Suprapubic skin (tissue), 4 donors: Measurements from ENCODE around the gene ZNF846.

ENCODE experiments used
- CTCF ChIP-seq, 2 donors: fragments of 200-600 bp in 1 of 2; fragments of 450-650 bp in 1 of 2; sonication (generic) in 1 of 2; IDR thresholded peaks; one replicate each; pipeline ENCODE4 v1.5.1; 2016 to 2019; ENCODE audit warnings: antibody characterized with exemption in 2 of 2, mild to moderate bottlenecking in 1 of 2, moderate library complexity in 1 of 2
- POLR2A ChIP-seq, 2 donors: fragments of 450-650 bp; IDR thresholded peaks; one replicate each; pipeline ENCODE4 v1.6.1; 2017; ENCODE audit warnings: antibody characterized with exemption in 2 of 2, mild to moderate bottlenecking in 2 of 2, moderate library complexity in 2 of 2
- POLR2AphosphoS5 ChIP-seq, 3 donors: sonication (generic); formaldehyde crosslinking; IDR thresholded peaks; one replicate each; pipeline ENCODE4 v1.6.1; 2017; ENCODE audit warnings: antibody characterized with exemption in 3 of 3

GRCh38 chr19:9729162-9729561 is 39.4 kb downstream of the ZNF846 start:
- no peak for TF ChIP-seq CTCF (IDR thresholded peaks at IDR 0.05)
- TF ChIP-seq POLR2A (IDR thresholded peaks at IDR 0.05), result no peak
- no peak for TF ChIP-seq POLR2AphosphoS5 (IDR thresholded peaks at IDR 0.05)
